Measurements from ENCODE around the gene DGKH. TPM values are rescaled to one million over a fixed set of nuclear protein-coding genes. Genes with fewer than 3 reads are reported as not detected.

DGKH gene
- total RNA-seq, 4 donors from 2014 or later = 5.7 to 24.0 (median 15.0) TPM

DNA sequence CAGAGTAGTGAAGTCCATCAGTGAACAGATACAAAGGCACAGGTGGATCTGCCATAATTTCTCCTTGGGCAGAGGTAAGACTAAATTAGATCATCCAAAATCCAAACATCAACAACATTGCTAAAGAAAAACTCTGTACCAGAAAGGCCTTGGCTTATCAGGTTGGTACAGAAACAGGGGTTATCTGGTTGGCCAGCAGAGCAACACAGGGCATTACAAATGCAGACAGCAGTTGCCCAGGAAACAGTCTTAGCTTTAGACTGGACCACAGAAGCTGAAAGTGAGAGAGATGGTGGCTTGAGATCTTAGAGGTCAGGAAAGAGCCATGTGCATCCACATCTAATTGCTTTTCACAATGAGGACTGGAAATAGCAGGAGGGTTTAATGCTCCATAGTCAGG lies 26.6 kb upstream of the DGKH start:
- no peak for TF ChIP-seq POLR2A (IDR thresholded peaks at IDR 0.05)
- TF ChIP-seq, protein P1, sequence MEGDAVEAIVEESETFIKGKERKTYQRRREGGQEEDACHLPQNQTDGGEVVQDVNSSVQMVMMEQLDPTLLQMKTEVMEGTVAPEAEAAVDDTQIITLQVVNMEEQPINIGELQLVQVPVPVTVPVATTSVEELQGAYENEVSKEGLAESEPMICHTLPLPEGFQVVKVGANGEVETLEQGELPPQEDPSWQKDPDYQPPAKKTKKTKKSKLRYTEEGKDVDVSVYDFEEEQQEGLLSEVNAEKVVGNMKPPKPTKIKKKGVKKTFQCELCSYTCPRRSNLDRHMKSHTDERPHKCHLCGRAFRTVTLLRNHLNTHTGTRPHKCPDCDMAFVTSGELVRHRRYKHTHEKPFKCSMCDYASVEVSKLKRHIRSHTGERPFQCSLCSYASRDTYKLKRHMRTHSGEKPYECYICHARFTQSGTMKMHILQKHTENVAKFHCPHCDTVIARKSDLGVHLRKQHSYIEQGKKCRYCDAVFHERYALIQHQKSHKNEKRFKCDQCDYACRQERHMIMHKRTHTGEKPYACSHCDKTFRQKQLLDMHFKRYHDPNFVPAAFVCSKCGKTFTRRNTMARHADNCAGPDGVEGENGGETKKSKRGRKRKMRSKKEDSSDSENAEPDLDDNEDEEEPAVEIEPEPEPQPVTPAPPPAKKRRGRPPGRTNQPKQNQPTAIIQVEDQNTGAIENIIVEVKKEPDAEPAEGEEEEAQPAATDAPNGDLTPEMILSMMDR (IDR thresholded peaks at IDR 0.05) = no peak
- peaks cover 0 to 14% (median 3%) of the 10 kb centered on the region in 3 donors for H3K4me1 ChIP-seq
- DNase-seq = no peak
- no peaks in the 10 kb centered on the region for H3K9me3 ChIP-seq
- H3K4me3 ChIP-seq = no peak overlapping the region
- intact Hi-C loops (cut with DNase I) = no loop called here
- H3K27ac ChIP-seq = no peak overlapping the region
- no peaks in the 10 kb centered on the region for H3K36me3 ChIP-seq
- peaks cover 0 to 6% (median 0%) of the 10 kb centered on the region in 4 donors for H3K27me3 ChIP-seq

DNA sequence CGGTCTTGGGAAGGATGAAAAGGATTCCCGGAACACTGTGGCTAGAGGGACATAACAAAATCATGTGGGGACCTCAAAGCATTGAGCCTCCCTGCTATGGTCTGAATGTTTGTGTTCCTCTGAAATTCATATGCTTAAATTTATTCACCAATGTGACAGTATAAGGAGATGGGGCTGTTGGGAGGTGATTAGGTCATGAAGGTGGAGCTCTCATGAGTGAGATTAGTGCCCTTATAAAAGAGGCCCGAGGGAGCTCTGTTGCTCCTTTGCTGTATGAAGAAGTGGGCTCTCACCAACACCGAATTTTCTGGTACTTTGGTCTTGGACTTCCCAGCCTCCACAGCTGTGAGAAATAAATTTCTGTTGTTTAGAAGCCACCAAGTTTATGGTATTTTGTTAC lies 26.1 kb upstream of the DGKH start:
- TF ChIP-seq POLR2A (IDR thresholded peaks at IDR 0.05) = no peak
- TF ChIP-seq, protein P1 (IDR thresholded peaks at IDR 0.05) = no peak
- DNase-seq = no peak
- H3K27me3 ChIP-seq = peaks cover 0 to 6% (median 0%) of the 10 kb centered on the region in 4 donors
- no peaks in the 10 kb centered on the region for H3K9me3 ChIP-seq
- WGBS, 2 donors = 66 to 87% methylated on average over 4 of the region's 4 CpGs
- no peak overlapping the region for H3K4me3 ChIP-seq
- no peaks in the 10 kb centered on the region for H3K36me3 ChIP-seq
- intact Hi-C loops (cut with DNase I) = no loop called here
- no peak overlapping the region for H3K27ac ChIP-seq
- peaks cover 0 to 19% (median 3%) of the 10 kb centered on the region in 3 donors for H3K4me1 ChIP-seq

DNA sequence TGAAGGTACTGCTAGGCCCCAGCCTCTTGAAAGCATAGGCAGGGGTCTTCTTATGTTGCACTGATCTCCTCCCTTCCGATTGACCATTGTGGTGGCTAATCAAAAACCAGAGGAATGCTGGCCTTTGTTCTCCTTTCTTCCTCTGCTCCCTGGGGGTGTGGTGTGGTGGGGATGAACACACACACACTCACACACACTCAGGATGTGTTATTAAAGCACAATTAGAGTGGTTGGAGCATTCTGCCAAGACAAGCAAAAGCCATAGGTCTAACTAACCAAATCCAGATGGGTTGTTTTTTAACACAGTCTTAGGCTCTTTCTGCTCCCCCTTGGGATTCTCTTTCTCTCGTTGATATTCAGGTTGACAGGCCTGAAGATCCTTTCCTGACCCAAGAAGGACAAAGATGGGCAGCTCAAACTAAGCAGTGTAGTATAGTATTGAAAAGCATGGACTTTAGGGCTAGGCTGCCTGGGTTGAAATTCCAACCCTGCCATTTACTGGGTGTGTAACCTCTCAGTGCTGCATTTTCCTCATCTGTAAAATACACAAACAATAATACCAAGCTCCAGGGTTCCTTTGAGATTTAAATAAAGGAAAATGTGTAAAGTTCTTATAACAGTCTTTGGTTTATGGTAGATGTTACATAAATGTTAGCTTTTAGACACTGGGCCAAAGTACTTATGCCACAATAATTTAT lies 25.5 kb upstream of the DGKH start:
- H3K36me3 ChIP-seq = no peaks in the 10 kb centered on the region
- no peaks in the 10 kb centered on the region for H3K9me3 ChIP-seq
- intact Hi-C loops (cut with DNase I) = no loop called here
- no peak for TF ChIP-seq POLR2A (IDR thresholded peaks at IDR 0.05)
- TF ChIP-seq, protein P1 (IDR thresholded peaks at IDR 0.05) = no peak
- no peak overlapping the region for H3K4me3 ChIP-seq
- no peak overlapping the region for H3K27ac ChIP-seq
- no peak for DNase-seq
- peaks cover 0 to 24% (median 4%) of the 10 kb centered on the region in 3 donors for H3K4me1 ChIP-seq
- 74 to 76% methylated on average over 2 of the region's 2 CpGs for WGBS, 2 donors
- H3K27me3 ChIP-seq = peaks cover 0 to 4% (median 0%) of the 10 kb centered on the region in 4 donors

DNA sequence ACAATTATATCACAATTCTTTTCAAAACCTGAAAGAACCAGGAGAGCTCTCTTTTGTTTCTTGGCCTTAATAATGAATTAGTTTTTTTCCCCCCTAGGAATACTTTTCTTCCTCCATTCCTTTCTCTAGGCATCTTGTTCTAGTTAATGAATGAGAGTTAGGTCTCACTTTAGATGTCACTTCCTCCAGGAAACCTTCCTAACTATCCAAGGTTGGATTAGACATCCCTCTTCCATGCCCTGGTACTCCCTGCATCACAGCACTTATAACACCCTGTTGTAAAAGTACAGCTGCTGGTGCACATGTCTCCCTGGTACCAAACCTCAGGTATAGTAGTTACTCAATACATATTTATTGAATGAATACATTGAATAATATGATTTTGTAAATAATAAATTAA lies 21.2 kb upstream of the DGKH start:
- intact Hi-C loops (cut with DNase I) = no loop called here
- H3K36me3 ChIP-seq = no peaks in the 10 kb centered on the region
- no peak for TF ChIP-seq POLR2A (IDR thresholded peaks at IDR 0.05)
- TF ChIP-seq, protein P1 (IDR thresholded peaks at IDR 0.05) = no peak
- no peaks in the 10 kb centered on the region for H3K9me3 ChIP-seq
- peaks cover 0 to 42% (median 11%) of the 10 kb centered on the region in 3 donors for H3K4me1 ChIP-seq
- H3K27me3 ChIP-seq = no peaks in the 10 kb centered on the region
- peak overlapping the region; percentile 1 to 93 (median 62) for H3K27ac ChIP-seq
- no peak overlapping the region for H3K4me3 ChIP-seq
- DNase-seq = no peak

DNA sequence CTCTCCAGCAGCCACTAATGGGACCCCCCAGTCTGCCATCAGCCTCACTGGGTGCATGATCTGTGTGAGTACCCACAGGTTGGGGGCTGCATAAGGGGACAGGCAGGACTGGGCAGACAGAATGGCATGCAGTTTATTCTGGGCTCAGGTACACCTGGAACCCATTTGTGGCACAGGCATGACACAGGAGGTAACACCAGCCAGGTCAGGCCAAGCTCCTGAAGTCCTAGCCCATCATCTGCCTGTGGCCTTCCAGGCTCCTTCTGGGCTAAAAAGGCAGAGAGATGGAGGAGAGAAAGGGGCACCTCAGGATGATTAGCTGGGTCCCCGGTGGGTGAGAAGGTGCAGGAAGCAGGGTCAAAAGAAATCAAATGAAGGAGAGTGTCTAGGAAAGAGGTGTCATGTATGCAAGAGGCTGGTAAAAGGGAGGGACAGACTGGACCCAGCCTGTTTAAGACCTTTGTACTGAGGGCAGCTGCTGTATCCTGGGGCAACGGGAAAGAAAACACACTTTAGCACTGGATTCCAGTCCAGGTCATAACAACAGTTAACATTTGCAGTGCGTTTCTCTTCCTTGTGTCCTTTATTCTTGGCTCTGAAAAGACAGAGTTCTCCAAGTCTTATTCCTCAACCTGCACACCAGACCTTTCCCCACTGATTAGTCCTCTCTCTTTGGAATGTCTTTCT lies 20.2 kb upstream of the DGKH start:
- no peak overlapping the region for H3K27ac ChIP-seq

More for the DNA sequence above, 20.2 kb upstream of the DGKH start:
- H3K4me1 ChIP-seq = peaks cover 0 to 42% (median 11%) of the 10 kb centered on the region in 3 donors
- H3K9me3 ChIP-seq = no peaks in the 10 kb centered on the region
- H3K4me3 ChIP-seq = no peak overlapping the region
- no peaks in the 10 kb centered on the region for H3K36me3 ChIP-seq
- TF ChIP-seq, protein P1 (IDR thresholded peaks at IDR 0.05) = no peak
- TF ChIP-seq POLR2A (IDR thresholded peaks at IDR 0.05) = no peak
- 27 to 44% methylated on average over 3 of the region's 3 CpGs for WGBS, 2 donors
- DNase-seq = no peak
- intact Hi-C loops (cut with DNase I) = no loop called here
- no peaks in the 10 kb centered on the region for H3K27me3 ChIP-seq
